ENCODE data around the gene NUDT5.

GRCh38 chr10:12121673-12122072, 74.0 kb downstream of the NUDT5 start:
- TF ChIP-seq NR3C1 (CRISPR knock-in tag; conservative IDR thresholded peaks at IDR 0.05; ENCODE audit: low read depth) (no peak), CTCF (IDR thresholded peaks at IDR 0.05) (no peak)
- TF ChIP-seq, protein P1, sequence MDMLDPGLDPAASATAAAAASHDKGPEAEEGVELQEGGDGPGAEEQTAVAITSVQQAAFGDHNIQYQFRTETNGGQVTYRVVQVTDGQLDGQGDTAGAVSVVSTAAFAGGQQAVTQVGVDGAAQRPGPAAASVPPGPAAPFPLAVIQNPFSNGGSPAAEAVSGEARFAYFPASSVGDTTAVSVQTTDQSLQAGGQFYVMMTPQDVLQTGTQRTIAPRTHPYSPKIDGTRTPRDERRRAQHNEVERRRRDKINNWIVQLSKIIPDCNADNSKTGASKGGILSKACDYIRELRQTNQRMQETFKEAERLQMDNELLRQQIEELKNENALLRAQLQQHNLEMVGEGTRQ (CRISPR knock-in tag; IDR thresholded peaks at IDR 0.05): no peak
